Measurements from ENCODE around the gene RIPOR3.
"Not testable (repeated sequence)": the region's sequence is repeated elsewhere in the genome, so short reads cannot be mapped to it uniquely, and the experiment has no call there.

RIPOR3 gene

GRCh38 chr20:50547964-50548363, 143.4 kb downstream of the RIPOR3 start:
- DNase-seq: no peak

DNA sequence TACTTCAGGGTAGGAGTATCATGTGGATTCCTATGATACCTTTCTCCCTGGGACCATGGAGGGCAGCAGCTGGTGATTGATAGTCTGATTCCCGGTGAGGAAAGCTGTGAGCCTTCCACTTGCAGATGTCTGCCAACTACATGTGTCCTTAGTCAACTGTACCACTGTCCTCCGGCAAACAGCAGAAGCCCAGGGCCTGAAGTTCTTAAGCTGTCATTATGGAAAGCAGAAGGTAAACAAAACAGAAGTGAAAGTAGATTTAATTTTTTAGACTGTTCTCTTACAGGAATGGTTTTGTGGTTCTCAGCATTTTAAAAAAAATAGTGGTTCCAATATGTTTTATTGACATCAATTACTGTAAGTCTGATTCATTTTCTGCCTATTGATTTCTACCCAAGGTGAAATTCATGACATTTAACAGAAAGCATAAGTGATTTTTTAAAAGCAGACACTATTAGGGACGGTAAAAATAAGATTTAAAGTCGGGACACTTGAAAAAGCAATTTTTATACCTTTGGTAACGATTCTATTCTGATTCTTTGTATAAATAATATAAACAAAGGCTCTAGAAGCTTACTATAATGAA, 144.5 kb downstream of the RIPOR3 start:
- DNase-seq: no peak

GRCh38 chr20:50545126-50545525, 146.2 kb downstream of the RIPOR3 start:
- DNase-seq: no peak

DNA sequence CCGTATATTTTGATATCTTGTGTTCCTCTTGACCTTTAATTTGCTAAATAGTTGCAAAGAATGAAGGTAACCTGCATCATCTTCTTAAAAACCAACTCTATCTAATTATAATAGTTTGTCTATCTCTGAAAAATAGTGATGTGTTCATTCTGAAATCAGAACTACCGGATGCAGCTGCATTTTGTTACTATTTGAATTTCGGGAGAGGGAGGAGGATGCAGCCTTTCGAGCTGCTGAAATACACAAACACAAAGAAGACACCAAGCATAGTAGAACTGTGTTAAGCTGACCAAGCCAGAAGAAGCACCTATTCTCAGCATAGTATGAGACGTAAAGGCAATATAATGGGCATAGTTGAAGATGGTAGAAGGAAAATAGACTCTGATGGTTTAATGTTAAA, 148.0 kb downstream of the RIPOR3 start:
- no peak for DNase-seq

DNA sequence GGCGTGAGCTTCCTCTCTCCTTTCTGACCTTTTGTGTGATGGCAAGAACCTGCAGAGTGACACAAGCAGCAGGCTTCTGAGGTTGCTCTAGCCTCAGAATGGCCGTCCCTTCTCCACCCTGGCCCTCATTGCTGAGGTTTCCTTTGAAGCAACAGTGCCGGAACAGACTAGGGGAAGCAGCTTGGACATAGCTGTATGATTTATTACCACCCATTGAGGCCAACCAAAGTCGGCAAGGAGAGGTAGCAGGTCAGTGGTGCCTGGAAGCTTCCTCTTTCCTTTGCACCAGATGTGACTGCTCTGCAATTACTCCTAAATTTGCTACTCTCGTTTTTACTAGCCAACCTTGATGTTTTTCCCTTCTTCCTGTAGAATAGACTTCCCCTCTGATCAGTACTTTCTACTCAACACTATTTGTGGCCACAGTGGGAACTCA, 149.7 kb downstream of the RIPOR3 start:
- no peak for DNase-seq

DNA sequence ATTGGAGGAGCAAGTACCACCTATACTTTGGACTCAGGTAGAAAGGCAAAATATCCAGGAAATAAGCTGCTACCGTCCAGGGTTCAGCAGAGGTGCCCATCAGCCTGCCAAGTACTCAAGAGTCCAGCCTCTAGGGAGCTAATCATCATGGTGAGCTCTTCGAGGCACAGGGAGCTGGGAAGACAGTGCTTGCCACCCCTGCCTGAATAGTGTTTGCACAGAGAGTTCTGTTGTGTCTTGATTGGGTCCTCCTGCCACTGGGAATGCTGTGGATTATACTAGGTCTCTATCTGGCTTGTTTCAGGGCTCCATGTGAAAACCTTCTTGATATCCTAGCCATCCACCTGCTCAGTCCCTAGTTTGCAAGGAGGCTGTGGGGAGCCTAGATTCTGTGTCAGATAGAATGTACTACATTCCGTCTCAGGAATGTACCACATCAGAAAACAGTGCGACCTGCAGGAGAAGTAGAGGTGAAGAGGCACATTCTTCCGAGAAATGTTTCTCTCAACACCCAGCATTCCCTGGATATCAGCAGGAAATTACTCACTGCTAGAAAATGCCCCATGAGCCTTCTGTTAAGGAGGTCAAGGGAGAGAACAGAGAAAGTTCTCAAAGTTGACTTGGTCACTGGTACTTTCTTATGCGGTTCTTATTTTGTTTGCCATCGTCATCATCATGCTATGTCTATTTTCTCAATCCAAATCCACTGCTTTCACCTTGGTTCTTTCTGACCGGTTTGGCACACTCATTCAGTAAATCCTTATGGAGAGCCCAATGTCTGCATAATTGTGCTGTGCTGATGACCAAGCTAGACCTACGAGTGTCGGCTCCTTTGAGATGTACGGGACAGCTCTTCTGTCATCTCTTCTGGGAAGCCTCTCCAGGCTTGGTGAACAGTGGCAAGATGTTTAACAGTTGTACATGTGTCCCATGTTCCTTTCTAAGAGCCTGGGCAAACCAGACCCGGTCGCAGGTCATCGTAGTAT, 150.4 kb downstream of the RIPOR3 start:
- no peak for DNase-seq

DNA sequence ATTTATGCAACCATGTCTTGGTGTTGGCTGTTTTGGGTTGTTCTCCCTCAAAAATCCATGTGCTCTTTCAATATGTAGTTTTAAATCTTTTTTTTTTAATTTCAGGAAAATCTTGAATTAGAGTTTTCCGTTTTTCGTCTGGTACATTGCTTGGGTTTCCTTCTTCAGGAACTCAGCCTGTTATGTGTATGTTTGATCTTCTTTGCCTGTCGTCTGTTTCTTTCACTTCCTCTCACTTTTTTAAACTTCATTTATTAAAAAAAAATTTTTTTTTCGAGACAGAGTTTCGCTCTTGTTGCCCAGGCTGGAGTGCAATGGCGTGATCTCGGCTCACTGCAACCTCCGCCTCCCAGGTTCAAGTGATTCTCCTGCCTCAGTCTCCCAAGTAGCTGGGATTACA, 151.5 kb downstream of the RIPOR3 start:
- DNase-seq: not testable (repeated sequence)

DNA sequence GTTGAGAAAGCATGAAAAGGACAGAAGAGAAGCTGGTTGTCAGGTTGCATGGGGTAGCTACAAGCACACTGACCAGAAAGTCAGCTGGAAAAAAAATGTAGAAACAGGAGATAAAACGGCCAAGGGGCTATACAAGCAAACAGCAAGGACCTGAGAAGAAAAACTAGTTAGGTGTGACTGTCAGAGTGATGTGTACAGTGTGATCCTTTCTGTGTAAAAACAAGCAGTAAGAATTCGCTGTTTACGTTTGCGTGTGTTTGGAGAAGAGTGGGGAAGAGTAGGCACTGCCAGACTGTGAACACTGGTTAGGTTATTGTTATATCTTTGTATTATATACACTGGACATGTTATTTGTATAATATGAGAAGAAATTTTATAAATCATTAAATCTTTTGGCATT, 153.1 kb downstream of the RIPOR3 start:
- DNase-seq: no peak

- no peak for DNase-seq
Observed at GRCh38 chr20:50537546-50538201, 153.7 kb downstream of the RIPOR3 start.

DNA sequence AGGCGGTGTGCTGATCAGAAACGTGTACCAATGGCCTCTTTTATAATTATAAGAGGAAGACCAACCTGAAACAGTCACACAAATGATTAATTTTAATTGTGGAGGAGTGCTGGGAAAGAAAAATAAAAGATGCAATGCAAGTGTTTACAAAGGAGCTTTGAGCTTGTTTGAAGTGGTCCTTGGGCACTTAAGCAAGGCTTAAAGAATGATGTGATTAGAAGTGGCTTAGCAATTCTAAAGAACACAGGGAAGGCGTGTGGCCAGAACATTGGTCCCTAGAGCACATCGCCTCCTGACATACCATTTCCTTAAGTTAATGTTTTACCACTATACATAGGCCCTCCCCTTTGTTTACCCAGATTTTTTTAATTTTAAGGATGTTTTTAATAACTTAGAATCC, 155.0 kb downstream of the RIPOR3 start:
- no peak for DNase-seq

Data from NCI-H1105 (cell line).